ENCODE results near the gene IL6.
A peak's percentile ranks its signal among the peaks of the same experiment; 100 is the strongest.

The IL6 gene

DNA sequence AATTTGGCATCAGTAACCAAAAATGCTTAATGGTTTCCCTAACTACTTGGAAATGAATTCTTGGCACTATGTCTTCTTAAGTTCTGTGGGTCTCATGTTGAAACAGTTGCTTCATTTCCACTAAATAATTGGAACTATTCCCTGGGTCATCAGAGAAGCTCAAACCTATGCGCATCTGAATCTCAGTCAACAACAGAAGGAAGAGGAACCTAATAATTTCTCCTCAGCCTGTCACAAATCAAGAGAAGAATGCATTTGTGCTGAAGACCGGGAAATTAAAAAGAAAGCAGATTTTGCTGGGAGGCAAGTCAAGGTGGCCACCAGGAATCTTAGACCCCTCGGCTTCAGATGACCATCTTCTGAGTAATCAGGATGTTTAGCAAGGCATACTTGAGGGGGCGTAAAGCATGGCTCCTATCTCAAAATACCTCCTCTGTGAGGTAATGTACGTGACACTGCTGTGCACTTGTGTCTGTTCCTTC is 54.3 kb downstream of the IL6 start:
- Mint-ChIP-seq H3K4me1 (peaks cover 6% of the 10 kb centered on the region), H3K4me3 (no peak overlapping the region), H3K36me3 (ENCODE audit: low read depth) (no peaks in the 10 kb centered on the region), H3K9me3 (no peaks in the 10 kb centered on the region), H3K27me3 (ENCODE audit: low read depth) (no peaks in the 10 kb centered on the region), H3K27ac (peak overlapping the region in 1 of 3 experiments; percentile 27)
- TF ChIP-seq, protein P1, sequence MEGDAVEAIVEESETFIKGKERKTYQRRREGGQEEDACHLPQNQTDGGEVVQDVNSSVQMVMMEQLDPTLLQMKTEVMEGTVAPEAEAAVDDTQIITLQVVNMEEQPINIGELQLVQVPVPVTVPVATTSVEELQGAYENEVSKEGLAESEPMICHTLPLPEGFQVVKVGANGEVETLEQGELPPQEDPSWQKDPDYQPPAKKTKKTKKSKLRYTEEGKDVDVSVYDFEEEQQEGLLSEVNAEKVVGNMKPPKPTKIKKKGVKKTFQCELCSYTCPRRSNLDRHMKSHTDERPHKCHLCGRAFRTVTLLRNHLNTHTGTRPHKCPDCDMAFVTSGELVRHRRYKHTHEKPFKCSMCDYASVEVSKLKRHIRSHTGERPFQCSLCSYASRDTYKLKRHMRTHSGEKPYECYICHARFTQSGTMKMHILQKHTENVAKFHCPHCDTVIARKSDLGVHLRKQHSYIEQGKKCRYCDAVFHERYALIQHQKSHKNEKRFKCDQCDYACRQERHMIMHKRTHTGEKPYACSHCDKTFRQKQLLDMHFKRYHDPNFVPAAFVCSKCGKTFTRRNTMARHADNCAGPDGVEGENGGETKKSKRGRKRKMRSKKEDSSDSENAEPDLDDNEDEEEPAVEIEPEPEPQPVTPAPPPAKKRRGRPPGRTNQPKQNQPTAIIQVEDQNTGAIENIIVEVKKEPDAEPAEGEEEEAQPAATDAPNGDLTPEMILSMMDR (IDR thresholded peaks at IDR 0.05; ENCODE audit: unreplicated experiment in 3 of 3), result no peak

Data from nephron (organoid).